Cardiac muscle cell (in vitro differentiated cells and primary cell): ENCODE data around the gene ALDH16A1. TPM values are rescaled to one million over a fixed set of nuclear protein-coding genes. Genes with fewer than 3 reads are reported as not detected.

Experiments
- DNase-seq, 2 donors: peaks; one replicate each; pipeline versions ENCODE4 v3.0.0 to v3.0.0-alpha.2; 2010 to 2017; ENCODE audit warnings: low read depth in 1 of 2, low spot score in 1 of 2
- H3K27ac ChIP-seq: fragments of 200-600 bp; sonication (generic); 2 replicates; pipeline ENCODE4 v1.5.1; 2016
- H3K27me3 ChIP-seq: fragments of 200-600 bp; sonication (generic); 2 replicates; pipeline ENCODE4 v1.6.0; 2016; ENCODE audit warnings: control low read depth
- H3K36me3 ChIP-seq: fragments of 200-600 bp; sonication (generic); 2 replicates; pipeline ENCODE4 v1.5.1; 2016; ENCODE audit warnings: control low read depth
- H3K4me1 ChIP-seq: fragments of 200-600 bp; sonication (generic); 2 replicates; pipeline ENCODE4 v1.8.1; 2017; ENCODE audit warnings: low read depth, mild to moderate bottlenecking, mixed run types
- H3K4me3 ChIP-seq: fragments of 200-600 bp; sonication (generic); 2 replicates; pipeline ENCODE4 v1.5.1; 2016; ENCODE audit warnings: mild to moderate bottlenecking
- H3K9me3 ChIP-seq: fragments of 200-600 bp; sonication (generic); 2 replicates; pipeline ENCODE4 v1.5.1; 2017; ENCODE audit warnings: low read depth, mild to moderate bottlenecking, control low read depth
- polyA plus RNA-seq: library from polyadenylated mRNA; unstranded; fragments of >200 nt; fragmentation: Nextera tagmentation; extraction: Ambion mirVana; gene quantifications from 2 replicates; pipeline ENCODE4 v1.2.1, GENCODE V29; 2016
- total RNA-seq: library from RNA; depleted of rRNA; stranded (reverse); fragments of >200 nt; gene quantifications from 2 replicates; pipeline ENCODE4 v1.2.3, GENCODE V29; 2016
- TF ChIP-seq, protein P1 (sequence below): IDR thresholded peaks from 2 replicates; pipeline ENCODE4 v1.5.1; 2012; ENCODE audit warnings: low read depth, mild to moderate bottlenecking, low read length

ALDH16A1 gene
- total and polyA plus RNA-seq, 2 experiments from 2014 or later = 37.3 to 46.4 TPM

DNA sequence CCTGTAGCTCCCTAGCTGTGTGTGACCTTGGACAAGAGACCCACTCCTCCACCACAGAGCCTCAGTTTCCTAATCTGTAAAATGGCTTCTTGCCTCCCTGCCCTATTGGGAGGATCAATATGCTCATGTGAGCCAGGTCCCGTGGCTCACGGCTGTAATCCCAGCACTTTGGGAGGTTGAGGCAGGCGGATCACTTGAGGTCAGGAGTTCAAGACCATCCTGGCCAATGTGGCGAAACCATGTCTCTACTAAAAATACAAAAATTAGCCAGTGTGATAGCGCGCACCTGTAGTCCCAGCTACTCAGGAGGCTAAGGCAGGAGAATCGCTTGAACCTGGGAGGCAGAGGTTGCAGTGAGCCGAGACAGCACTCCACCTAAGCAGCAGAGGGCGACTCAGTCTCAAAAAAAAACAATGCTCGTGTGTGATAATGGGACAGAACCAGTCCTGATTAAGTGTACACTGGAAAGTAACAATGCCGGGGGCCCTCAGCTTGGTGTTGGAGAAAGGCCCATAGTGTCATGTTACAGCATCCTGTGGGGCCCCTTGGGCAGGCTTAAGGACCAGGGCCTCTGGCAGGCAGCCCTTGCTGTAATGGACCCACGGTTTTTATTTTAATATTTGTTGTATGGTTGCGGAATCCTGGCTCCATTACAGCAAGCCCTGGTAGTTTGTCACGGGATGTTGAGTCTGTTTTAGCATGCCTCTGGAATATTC is 50.0 kb downstream of the ALDH16A1 start:
- peaks cover 15% of the 10 kb centered on the region for H3K36me3 ChIP-seq
- peak overlapping the region; percentile 57 for H3K27ac ChIP-seq
- H3K4me3 ChIP-seq = no peak overlapping the region
- peaks cover 5% of the 10 kb centered on the region for H3K4me1 ChIP-seq
- H3K27me3 ChIP-seq = no peaks in the 10 kb centered on the region
- DNase-seq = peak; percentile 84 to 94
- H3K9me3 ChIP-seq = no peaks in the 10 kb centered on the region
- TF ChIP-seq, protein P1, sequence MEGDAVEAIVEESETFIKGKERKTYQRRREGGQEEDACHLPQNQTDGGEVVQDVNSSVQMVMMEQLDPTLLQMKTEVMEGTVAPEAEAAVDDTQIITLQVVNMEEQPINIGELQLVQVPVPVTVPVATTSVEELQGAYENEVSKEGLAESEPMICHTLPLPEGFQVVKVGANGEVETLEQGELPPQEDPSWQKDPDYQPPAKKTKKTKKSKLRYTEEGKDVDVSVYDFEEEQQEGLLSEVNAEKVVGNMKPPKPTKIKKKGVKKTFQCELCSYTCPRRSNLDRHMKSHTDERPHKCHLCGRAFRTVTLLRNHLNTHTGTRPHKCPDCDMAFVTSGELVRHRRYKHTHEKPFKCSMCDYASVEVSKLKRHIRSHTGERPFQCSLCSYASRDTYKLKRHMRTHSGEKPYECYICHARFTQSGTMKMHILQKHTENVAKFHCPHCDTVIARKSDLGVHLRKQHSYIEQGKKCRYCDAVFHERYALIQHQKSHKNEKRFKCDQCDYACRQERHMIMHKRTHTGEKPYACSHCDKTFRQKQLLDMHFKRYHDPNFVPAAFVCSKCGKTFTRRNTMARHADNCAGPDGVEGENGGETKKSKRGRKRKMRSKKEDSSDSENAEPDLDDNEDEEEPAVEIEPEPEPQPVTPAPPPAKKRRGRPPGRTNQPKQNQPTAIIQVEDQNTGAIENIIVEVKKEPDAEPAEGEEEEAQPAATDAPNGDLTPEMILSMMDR = peak; percentile 69

DNA sequence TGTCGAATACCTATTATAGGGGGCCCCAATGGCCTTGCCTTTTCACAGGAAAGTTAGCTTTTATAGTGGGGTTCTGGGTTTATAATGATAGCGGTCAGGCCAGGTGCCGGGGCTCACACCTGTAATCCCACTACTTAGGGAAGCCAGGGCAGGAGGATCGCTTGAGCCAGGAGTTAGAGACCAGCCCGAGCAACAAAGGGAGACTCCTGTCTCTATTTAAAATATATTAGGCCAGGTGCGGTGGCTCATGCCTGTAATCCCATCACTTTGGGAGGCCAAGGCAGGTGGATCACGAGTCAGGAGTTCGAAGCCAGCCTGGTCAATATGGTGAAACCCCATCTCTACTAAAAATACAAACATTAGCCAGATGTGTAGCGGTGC is 50.5 kb downstream of the ALDH16A1 start:
- H3K4me1 ChIP-seq = peaks cover 5% of the 10 kb centered on the region
- H3K27me3 ChIP-seq = no peaks in the 10 kb centered on the region
- peak overlapping the region; percentile 57 for H3K27ac ChIP-seq
- no peak overlapping the region for H3K4me3 ChIP-seq
- peaks cover 10% of the 10 kb centered on the region for H3K36me3 ChIP-seq
- no peaks in the 10 kb centered on the region for H3K9me3 ChIP-seq
- no peak for DNase-seq
- TF ChIP-seq, protein P1 = no peak

DNA sequence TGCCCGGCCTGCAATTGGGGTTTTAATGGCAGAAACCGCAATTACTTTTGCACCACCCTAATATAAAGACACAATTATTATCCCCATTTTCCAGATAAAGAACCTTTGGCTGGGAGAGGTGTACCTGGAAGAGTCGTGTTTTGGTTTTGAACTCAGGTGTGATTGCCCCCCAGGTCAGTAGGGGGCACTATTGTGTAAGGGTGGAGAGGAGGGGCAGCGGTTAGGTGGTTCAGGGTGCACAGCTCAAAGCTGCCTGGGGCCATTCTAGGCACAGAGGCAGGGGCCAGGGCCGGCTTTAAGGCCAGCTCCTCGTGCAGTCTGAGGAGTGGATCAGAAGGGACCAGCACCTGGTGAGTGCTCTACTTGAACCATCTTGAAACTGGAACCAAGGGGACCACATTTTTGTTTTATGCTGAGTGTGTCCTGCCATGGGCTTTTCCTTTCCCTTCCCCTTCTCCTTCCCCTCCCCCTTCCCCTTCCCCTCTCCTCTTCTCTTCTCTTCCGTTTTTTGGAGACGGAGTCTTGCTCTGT is 53.6 kb downstream of the ALDH16A1 start:
- H3K27me3 ChIP-seq = no peaks in the 10 kb centered on the region
- no peak overlapping the region for H3K27ac ChIP-seq
- DNase-seq = peak; percentile 66 to 69

DNA sequence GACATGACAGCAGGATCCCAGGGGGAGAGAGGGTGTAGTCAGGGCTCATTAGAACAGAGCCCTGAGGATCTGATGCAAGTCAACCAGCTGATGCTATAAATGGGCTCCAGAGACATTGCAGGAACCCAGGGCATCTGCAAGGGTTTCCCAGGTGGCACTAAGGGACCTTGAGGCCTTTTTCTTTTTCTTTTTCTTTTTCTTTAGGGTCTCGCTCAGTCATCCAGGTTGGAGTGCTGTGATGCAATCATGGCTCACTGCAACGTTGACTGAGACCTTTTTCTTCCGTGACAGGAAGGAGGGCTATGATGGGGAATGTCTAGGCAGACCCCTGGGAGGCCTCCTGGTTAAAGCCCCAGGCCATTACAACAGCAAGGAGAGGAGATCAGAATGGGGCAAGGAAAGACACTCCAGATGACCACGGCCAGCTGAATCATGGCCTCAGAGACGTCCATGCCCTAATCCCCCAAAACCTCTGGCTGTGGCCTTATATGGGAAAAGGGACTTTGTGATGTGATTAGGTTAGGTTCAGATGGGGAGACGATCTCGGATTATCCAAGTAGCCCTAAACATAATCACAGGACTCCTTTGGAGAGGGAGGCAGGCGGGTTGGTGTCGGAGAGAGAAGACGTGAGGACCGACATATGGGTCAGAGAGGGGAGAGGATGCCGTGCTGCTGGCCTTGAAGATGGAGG is 54.9 kb downstream of the ALDH16A1 start:
- DNase-seq = no peak
- no peaks in the 10 kb centered on the region for H3K36me3 ChIP-seq
- TF ChIP-seq, protein P1 = no peak
- H3K4me1 ChIP-seq = peaks cover 14% of the 10 kb centered on the region
- no peak overlapping the region for H3K27ac ChIP-seq
- no peak overlapping the region for H3K4me3 ChIP-seq
- no peaks in the 10 kb centered on the region for H3K9me3 ChIP-seq
- H3K27me3 ChIP-seq = no peaks in the 10 kb centered on the region

More for the DNA sequence above, 53.6 kb downstream of the ALDH16A1 start:
- Histone ChIP-seq H3K36me3 (no peaks in the 10 kb centered on the region), H3K4me3 (no peak overlapping the region), H3K9me3 (no peaks in the 10 kb centered on the region), H3K4me1 (peaks cover 6% of the 10 kb centered on the region)
- TF ChIP-seq, protein P1 = peak; percentile 83

DNA sequence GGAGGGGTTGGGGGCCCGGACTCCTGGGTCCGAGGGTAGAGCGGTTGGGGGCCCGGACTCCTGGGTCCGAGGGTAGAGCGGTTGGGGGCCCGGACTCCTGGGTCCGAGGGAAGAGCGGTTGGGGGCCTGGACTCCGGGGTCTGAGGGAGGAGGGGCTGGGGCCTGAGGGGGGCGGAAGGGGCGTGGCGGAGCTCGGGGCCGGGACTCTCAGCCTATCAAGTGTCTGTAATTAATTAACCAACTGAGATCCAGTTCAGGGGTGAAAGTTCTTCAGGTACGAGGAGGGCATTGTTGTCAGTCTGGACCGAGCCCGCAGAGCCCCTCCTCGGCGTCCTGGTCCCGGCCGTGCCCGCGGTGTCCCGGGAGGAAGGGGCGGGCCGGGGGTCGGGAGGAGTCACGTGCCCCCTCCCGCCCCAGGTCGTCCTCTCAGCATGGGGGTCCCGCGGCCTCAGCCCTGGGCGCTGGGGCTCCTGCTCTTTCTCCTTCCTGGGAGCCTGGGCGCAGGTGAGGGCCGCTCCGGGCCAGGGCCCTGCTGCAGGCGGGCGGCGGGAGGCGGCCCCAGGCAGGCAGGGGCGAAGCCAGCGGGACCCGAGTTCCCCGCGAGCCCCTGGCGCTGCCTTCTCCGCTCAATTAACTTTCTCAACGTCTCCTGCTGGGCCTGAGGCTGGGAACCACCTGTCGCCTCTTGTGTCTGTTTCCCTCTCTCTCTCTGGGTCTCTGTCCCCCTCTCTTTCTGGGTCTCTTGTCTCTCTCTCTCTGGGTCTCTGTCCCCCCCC is 60.1 kb downstream of the ALDH16A1 start:
- no peaks in the 10 kb centered on the region for H3K27me3 ChIP-seq
- no peaks in the 10 kb centered on the region for H3K9me3 ChIP-seq
- no peaks in the 10 kb centered on the region for H3K36me3 ChIP-seq
- TF ChIP-seq, protein P1 = no peak
- H3K27ac ChIP-seq = peak overlapping the region; percentile 80
- peak overlapping the region; percentile 82 for H3K4me3 ChIP-seq
- DNase-seq = peak in 1 of 2 donors; percentile 77
- H3K4me1 ChIP-seq = peaks cover 13% of the 10 kb centered on the region
